Sigmoid colon (tissue), 7 donors: Measurements from ENCODE around the gene GUCY1A2. TPM values are rescaled to one million over a fixed set of nuclear protein-coding genes. Genes with fewer than 3 reads are reported as not detected.

Experiments
- DNase-seq: peaks from one replicate; pipeline ENCODE4 v3.0.0-alpha.2; 2019
- H3K27ac ChIP-seq, 4 donors: fragments of 200-600 bp; sonication (generic); one replicate each; pipeline ENCODE4 v1.5.1; 2016 to 2019; ENCODE audit warnings: mild to moderate bottlenecking in 1 of 4
- H3K27me3 ChIP-seq, 3 donors: fragments of 200-600 bp; sonication (generic); one replicate each; pipeline ENCODE4 v1.5.1; 2019; ENCODE audit warnings: mild to moderate bottlenecking in 1 of 3
- H3K36me3 ChIP-seq, 4 donors: fragments of 200-600 bp; sonication (generic); one replicate each; pipeline ENCODE4 v1.5.1; 2016 to 2019
- H3K4me1 ChIP-seq, 4 donors: fragments of 200-600 bp; sonication (generic); one replicate each; pipeline ENCODE4 v1.5.1; 2017 to 2019
- H3K4me3 ChIP-seq, 4 donors: fragments of 200-600 bp; sonication (generic); one replicate each; pipeline ENCODE4 v1.5.1; 2017 to 2019; ENCODE audit warnings: mild to moderate bottlenecking in 2 of 4, moderate library complexity in 1 of 4
- H3K9me3 ChIP-seq, 4 donors: fragments of 200-600 bp in 3 of 4; sonication (generic) in 3 of 4; one replicate each; pipeline versions ENCODE4 v1.5.1 to v1.6.1; 2013 to 2019
- EP300 ChIP-seq, 4 donors: sonication (generic); formaldehyde crosslinking; IDR thresholded peaks; one replicate each; pipeline ENCODE4 v1.6.1; 2017; ENCODE audit warnings: antibody characterized with exemption in 4 of 4
- POLR2A ChIP-seq, 2 donors: fragments of 450-650 bp; IDR thresholded peaks; one replicate each; pipeline ENCODE4 v1.6.1; 2016; ENCODE audit warnings: antibody characterized with exemption in 2 of 2, mild to moderate bottlenecking in 2 of 2, moderate library complexity in 2 of 2
- POLR2AphosphoS5 ChIP-seq, 4 donors: sonication (generic); formaldehyde crosslinking; IDR thresholded peaks; one replicate each; pipeline ENCODE4 v1.6.1; 2017; ENCODE audit warnings: antibody characterized with exemption in 4 of 4
- WGBS, 2 donors: extraction: QIAGEN DNeasy Blood & Tissue Kit; methylation state at CpG; one replicate each; pipeline ENCODE4 v1.1.7; 2013; 5-methylcytosine and 5-hydroxymethylcytosine counted together
- intact Hi-C: fragments of 100-400 bp; cut with DNase I; formaldehyde crosslinking; loops from one replicate; pipeline ENCODE4 v1.15.1; 2023
- polyA plus RNA-seq, 3 donors: library from polyadenylated mRNA; stranded (reverse); fragments of 200-250 nt; gene quantifications; one replicate each; pipeline ENCODE4 v1.2.3, GENCODE V29; 2013
- total RNA-seq, 4 donors: library from RNA; depleted of rRNA; stranded (reverse); fragments of >200 nt; gene quantifications; one replicate each; pipeline ENCODE4 v1.1.0, GENCODE V29; 2016
- TF ChIP-seq, protein P1 (sequence below), 4 experiments: fragments of 450-650 bp in 3 of 4; fragments of 200-600 bp in 1 of 4; IDR thresholded peaks; one replicate each; pipeline ENCODE4 v1.5.1; 2016 to 2019; ENCODE audit warnings: antibody characterized with exemption in 4 of 4, mild to moderate bottlenecking in 3 of 4, moderate library complexity in 2 of 4
- donor health status: healthy with polysubstance abuse.
- donor health status: Bipolar disorder and iron deficiency.
- donor health status: healthy.

Gene GUCY1A2
- total and polyA plus RNA-seq, 7 donors: under 0.01 to 2.9 (median 1.6) TPM; not detected in 1

DNA sequence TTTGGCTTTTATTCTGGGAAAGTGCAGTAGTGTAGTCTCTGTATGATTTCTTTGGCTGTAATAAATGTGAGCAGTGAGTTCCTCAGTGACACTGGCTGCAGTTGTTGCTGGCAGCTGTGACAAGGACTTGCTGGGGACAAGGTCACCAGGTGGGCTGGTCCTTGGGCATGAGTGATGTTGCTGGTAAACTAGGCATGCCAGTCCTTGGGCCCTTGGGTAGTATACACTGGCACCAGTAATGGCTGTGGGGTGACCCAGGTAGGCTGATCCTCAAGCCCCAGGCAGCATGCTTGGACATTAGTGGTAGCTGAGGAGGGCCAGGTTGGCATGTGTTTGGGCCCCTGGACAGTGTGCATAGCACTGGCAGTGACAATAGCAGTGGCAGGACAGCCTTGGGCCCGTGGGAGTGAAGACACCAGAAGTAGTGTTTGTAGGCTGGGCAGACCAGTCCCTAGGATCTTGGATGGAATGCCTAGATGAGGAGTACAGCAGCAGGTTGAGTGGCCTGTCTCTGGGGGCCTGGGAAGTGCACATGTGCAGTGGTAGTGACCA, 164.3 kb downstream of the GUCY1A2 start:
- intact Hi-C loops: no loop called here
- no peaks in the 10 kb centered on the region for H3K27me3 ChIP-seq
- TF ChIP-seq POLR2AphosphoS5 (IDR thresholded peaks at IDR 0.05) (no peak), POLR2A (IDR thresholded peaks at IDR 0.05) (no peak), EP300 (IDR thresholded peaks at IDR 0.05) (no peak)
- TF ChIP-seq, protein P1, sequence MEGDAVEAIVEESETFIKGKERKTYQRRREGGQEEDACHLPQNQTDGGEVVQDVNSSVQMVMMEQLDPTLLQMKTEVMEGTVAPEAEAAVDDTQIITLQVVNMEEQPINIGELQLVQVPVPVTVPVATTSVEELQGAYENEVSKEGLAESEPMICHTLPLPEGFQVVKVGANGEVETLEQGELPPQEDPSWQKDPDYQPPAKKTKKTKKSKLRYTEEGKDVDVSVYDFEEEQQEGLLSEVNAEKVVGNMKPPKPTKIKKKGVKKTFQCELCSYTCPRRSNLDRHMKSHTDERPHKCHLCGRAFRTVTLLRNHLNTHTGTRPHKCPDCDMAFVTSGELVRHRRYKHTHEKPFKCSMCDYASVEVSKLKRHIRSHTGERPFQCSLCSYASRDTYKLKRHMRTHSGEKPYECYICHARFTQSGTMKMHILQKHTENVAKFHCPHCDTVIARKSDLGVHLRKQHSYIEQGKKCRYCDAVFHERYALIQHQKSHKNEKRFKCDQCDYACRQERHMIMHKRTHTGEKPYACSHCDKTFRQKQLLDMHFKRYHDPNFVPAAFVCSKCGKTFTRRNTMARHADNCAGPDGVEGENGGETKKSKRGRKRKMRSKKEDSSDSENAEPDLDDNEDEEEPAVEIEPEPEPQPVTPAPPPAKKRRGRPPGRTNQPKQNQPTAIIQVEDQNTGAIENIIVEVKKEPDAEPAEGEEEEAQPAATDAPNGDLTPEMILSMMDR (IDR thresholded peaks at IDR 0.05): no peak
- no peaks in the 10 kb centered on the region for H3K36me3 ChIP-seq
- no peak for DNase-seq
- H3K4me1 ChIP-seq: no peaks in the 10 kb centered on the region
- H3K27ac ChIP-seq: no peak overlapping the region
- peaks cover 0 to 3% (median 0%) of the 10 kb centered on the region in 4 donors for H3K9me3 ChIP-seq
- H3K4me3 ChIP-seq: no peak overlapping the region
- WGBS, 2 donors: 67 to 85% methylated on average over 1 of the region's 1 CpG

- no peak for DNase-seq
- no peak overlapping the region for H3K4me3 ChIP-seq
- intact Hi-C loops: no loop called here
- TF ChIP-seq POLR2A (IDR thresholded peaks at IDR 0.05) (no peak), EP300 (IDR thresholded peaks at IDR 0.05) (no peak), POLR2AphosphoS5 (IDR thresholded peaks at IDR 0.05) (no peak)
- TF ChIP-seq, protein P1 (IDR thresholded peaks at IDR 0.05): no peak
- H3K27me3 ChIP-seq: no peaks in the 10 kb centered on the region
- no peaks in the 10 kb centered on the region for H3K36me3 ChIP-seq
- no peak overlapping the region for H3K27ac ChIP-seq
- H3K9me3 ChIP-seq: peaks cover 0 to 3% (median 0%) of the 10 kb centered on the region in 4 donors
- H3K4me1 ChIP-seq: no peaks in the 10 kb centered on the region
These were observed 165.5 kb downstream of the GUCY1A2 start for GRCh38 chr11:106852779-106853178.

DNA sequence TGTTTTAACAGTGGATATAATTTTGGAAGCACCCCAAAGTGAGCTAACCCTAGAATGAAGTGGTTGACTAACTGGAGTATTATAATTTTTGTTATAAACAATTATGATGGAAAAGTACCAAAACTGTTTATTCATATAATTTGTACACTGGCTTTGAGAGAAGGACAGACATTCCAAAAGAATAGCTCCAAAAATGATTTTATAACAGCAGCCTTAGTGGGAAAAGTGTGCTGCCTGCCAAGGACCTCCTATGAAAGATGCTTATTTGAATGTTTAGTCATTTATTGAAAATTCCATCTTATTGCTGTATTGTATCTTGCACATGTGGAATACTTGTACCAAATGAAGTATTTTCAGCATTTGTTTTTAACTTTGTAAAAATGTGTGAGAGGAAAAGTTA, 169.8 kb downstream of the GUCY1A2 start:
- intact Hi-C loops: no loop called here
- Histone ChIP-seq H3K4me1 (no peaks in the 10 kb centered on the region), H3K27me3 (no peaks in the 10 kb centered on the region), H3K4me3 (no peak overlapping the region), H3K9me3 (no peaks in the 10 kb centered on the region), H3K27ac (no peak overlapping the region), H3K36me3 (no peaks in the 10 kb centered on the region)
- TF ChIP-seq POLR2AphosphoS5 (IDR thresholded peaks at IDR 0.05) (no peak), POLR2A (IDR thresholded peaks at IDR 0.05) (no peak), EP300 (IDR thresholded peaks at IDR 0.05) (no peak)
- TF ChIP-seq, protein P1 (IDR thresholded peaks at IDR 0.05): no peak
- no peak for DNase-seq

DNA sequence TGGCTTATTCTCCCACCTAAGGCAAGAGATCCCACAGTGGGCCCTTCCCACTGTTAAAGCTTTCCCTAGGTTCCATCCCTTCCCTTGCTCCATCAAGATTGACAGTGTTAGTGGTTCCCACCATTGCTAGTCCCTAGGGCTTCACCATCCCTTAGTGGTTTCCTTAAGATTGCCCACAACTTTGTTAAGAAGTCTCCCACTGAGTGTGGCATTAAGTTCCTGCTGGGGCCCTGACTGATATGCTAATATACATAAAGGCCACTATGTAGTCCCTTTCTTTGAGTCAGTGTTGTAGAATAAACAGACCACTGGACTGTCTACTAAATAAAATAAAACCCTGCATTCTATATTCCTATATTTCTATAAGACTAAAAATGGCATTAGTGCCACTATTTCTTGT, 176.1 kb downstream of the GUCY1A2 start:
- no peaks in the 10 kb centered on the region for H3K36me3 ChIP-seq
- no peaks in the 10 kb centered on the region for H3K27me3 ChIP-seq
- H3K4me1 ChIP-seq: no peaks in the 10 kb centered on the region
- intact Hi-C loops: no loop called here
- H3K27ac ChIP-seq: no peak overlapping the region
- DNase-seq: no peak
- no peak overlapping the region for H3K4me3 ChIP-seq
- TF ChIP-seq EP300 (IDR thresholded peaks at IDR 0.05): no peak
- no peaks in the 10 kb centered on the region for H3K9me3 ChIP-seq

DNA sequence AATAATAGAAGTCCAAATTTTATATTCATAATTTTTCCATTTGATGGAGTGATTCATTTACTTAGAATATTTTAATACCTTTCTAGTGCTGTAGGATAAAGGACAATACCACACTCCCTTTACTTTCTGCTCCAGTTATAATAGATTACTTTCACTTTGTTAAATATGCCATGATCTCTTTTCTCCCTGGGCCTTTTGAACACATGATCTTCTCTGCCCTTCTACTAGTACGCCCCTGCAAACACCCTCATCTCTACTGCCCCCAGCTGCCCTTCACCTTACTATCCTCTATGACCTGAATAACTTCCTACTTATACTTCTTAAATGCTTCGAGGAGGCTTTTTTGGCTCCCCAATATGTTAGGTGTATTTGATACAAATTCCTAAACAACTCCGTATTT, 177.3 kb downstream of the GUCY1A2 start:
- no peak overlapping the region for H3K4me3 ChIP-seq
- intact Hi-C loops: no loop called here
- WGBS, 2 donors: 64 to 80% methylated on average over 3 of the region's 3 CpGs
- no peak overlapping the region for H3K27ac ChIP-seq
- no peaks in the 10 kb centered on the region for H3K9me3 ChIP-seq
- no peak for TF ChIP-seq POLR2AphosphoS5 (IDR thresholded peaks at IDR 0.05)
- no peak for TF ChIP-seq EP300 (IDR thresholded peaks at IDR 0.05)
- no peak for TF ChIP-seq POLR2A (IDR thresholded peaks at IDR 0.05)
- TF ChIP-seq, protein P1 (IDR thresholded peaks at IDR 0.05): no peak
- no peak for DNase-seq
- no peaks in the 10 kb centered on the region for H3K27me3 ChIP-seq
- no peaks in the 10 kb centered on the region for H3K4me1 ChIP-seq
- no peaks in the 10 kb centered on the region for H3K36me3 ChIP-seq
